ENCODE results near the gene CLCN1. TPM values are rescaled to one million over a fixed set of nuclear protein-coding genes. Genes with fewer than 3 reads are reported as not detected.

CLCN1 gene
- total and polyA plus RNA-seq, 2 of the 8 experiments (the other 6 are each of a cell fraction or from before 2014, with no cell fraction given), result 0.36 to 0.41 TPM

DNA sequence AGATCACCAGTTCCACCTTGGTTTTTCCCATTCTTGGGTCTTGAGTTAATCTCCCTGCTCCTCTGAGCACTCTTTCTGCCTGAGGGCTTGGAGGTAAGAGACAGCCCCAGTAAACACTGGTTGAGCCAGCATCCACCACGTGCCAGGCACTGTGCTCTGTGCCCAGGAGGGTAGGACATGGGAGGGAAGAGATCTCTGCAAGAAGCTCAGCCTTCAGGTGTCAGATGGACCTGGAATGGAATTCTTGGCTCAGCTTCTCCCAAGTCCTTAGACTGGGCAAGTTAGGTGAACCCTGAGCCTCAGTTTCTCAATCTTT, 67.7 kb downstream of the CLCN1 start:
- no peak overlapping the region for H2BK12ac ChIP-seq (ENCODE audit: low read depth, low read length)
- H3K79me1 ChIP-seq (ENCODE audit: low read depth, low read length), result peaks cover 26% of the 10 kb centered on the region
- no peak overlapping the region for H2BK15ac ChIP-seq (ENCODE audit: low read length)
- CTCF ChIA-PET (ENCODE audit: partially characterized antibody), result interaction anchor here (0.6 to 17.5 kb wide), 15 partner anchors 8 to 104 kb away, joined by 3 to 359 read pairs (median 4); partner anchors contain the start of gene EPHA1
- H4K91ac ChIP-seq (replicated peaks; ENCODE audit: insufficient read length, low read length), result no peak overlapping the region
- no peak for TF ChIP-seq NRF1 (IDR thresholded peaks at IDR 0.05; ENCODE audit: low read depth, low read length)
- TF ChIP-seq, protein P1, sequence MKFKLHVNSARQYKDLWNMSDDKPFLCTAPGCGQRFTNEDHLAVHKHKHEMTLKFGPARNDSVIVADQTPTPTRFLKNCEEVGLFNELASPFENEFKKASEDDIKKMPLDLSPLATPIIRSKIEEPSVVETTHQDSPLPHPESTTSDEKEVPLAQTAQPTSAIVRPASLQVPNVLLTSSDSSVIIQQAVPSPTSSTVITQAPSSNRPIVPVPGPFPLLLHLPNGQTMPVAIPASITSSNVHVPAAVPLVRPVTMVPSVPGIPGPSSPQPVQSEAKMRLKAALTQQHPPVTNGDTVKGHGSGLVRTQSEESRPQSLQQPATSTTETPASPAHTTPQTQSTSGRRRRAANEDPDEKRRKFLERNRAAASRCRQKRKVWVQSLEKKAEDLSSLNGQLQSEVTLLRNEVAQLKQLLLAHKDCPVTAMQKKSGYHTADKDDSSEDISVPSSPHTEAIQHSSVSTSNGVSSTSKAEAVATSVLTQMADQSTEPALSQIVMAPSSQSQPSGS (IDR thresholded peaks at IDR 0.05; ENCODE audit: low read length), result no peak
- TF ChIP-seq CHD1 (IDR thresholded peaks at IDR 0.05; ENCODE audit: low read depth, low read length), result no peak
- TF ChIP-seq HDAC2 (IDR thresholded peaks at IDR 0.05; ENCODE audit: borderline replicate concordance in 1 of 2, low read depth in 2 of 2, low read length in 2 of 2), result no peak
- TF ChIP-seq POLR2AphosphoS5 (IDR thresholded peaks at IDR 0.05; ENCODE audit: low read depth, low read length), result peak; percentile 49; the same call in 1 of the 2 replicates
- H3K27me3 ChIP-seq (replicated peaks in 1 of 4; ENCODE audit: control insufficient read depth in 3 of 4, extremely low read depth in 1 of 4, insufficient read depth in 3 of 4, low read length in 3 of 4), result no peaks in the 10 kb centered on the region
- no peak overlapping the region for H3K23ac ChIP-seq (ENCODE audit: insufficient read length)
- no peak overlapping the region for H3K9ac ChIP-seq (replicated peaks in 1 of 4; ENCODE audit: extremely low read depth in 1 of 4, low read depth in 3 of 4, low read length in 3 of 4)
- no peaks in the 10 kb centered on the region for H3K9me3 ChIP-seq (ENCODE audit: insufficient read depth in 2 of 2, low read depth in 1 of 2, low read length in 1 of 2)
- no peak overlapping the region for H2AFZ ChIP-seq (ENCODE audit: low read length)
- H3K4me2 ChIP-seq (ENCODE audit: insufficient read depth in 1 of 2, low read depth in 2 of 2, low read length in 2 of 2), result no peak overlapping the region; a peak in 2 of 4 replicates
- no peak overlapping the region for H3K4me3 ChIP-seq (ENCODE audit: extremely low read depth in 1 of 4, insufficient read depth in 2 of 4, low read depth in 3 of 4, low read length in 4 of 4)
- H2BK5ac ChIP-seq (ENCODE audit: low read depth, low read length), result no peak overlapping the region; the same call in 1 of the 2 replicates
- H3K27ac ChIP-seq (ENCODE audit: low read depth, low read length), result no peak overlapping the region
- no peak overlapping the region for H2AK5ac ChIP-seq (ENCODE audit: low read depth, low read length)
- DNase-seq (ENCODE audit: low read depth in 1 of 2, low spot score in 2 of 2) (no peak), FAIRE-seq (no peak)
- no peak overlapping the region for H3K4ac ChIP-seq (replicated peaks; ENCODE audit: insufficient read length, low read depth, low read length)
- POLR2A ChIA-PET (ENCODE audit: partially characterized antibody), result interaction anchor here (0.8 to 19.0 kb wide), 11 partner anchors 16 to 50 kb away, joined by 3 to 518 read pairs (median 4); partner anchors contain the start of genes EPHA1 and FAM131B
- no peak overlapping the region for H3K18ac ChIP-seq (ENCODE audit: extremely low read depth, low read length)
- peaks cover 5 to 22% (median 6%) of the 10 kb centered on the region in 4 experiments for H3K4me1 ChIP-seq (replicated peaks in 1 of 4; ENCODE audit: control insufficient read depth in 3 of 4, insufficient read depth in 4 of 4, low read length in 3 of 4)
- WGBS, 2 experiments (ENCODE audit: extremely low coverage in 1 of 2, insufficient coverage in 1 of 2, insufficient read length in 1 of 2, insufficient replicate concordance in 2 of 2, low coverage in 1 of 2, low lambda C conversion rate in 2 of 2, missing lambda C conversion rate in 1 of 2), result 100% methylated on average over 1 of the region's 1 CpG; no CpG with 5 or more reads in 1 of the 2 experiments
- peaks cover 9 to 39% (median 15%) of the 10 kb centered on the region in 4 experiments for H3K36me3 ChIP-seq (ENCODE audit: control insufficient read depth in 2 of 4, insufficient read depth in 4 of 4, low read length in 3 of 4)
- H4K20me1 ChIP-seq (replicated peaks in 1 of 2; ENCODE audit: control insufficient read depth in 1 of 2, insufficient read depth in 2 of 2, low read length in 2 of 2), result peaks cover 29 to 43% of the 10 kb centered on the region in 2 experiments
- no peak overlapping the region for H2BK120ac ChIP-seq (replicated peaks; ENCODE audit: low read depth, low read length)
- H3K79me2 ChIP-seq (ENCODE audit: control insufficient read depth in 1 of 2, insufficient read depth in 2 of 2, low read length in 2 of 2), result peaks cover 3 to 55% of the 10 kb centered on the region in 2 experiments; a peak in 3 of 4 replicates
- no peak overlapping the region for H4K5ac ChIP-seq (ENCODE audit: insufficient read length, low read depth, low read length)
- no peak overlapping the region for H4K8ac ChIP-seq (ENCODE audit: extremely low read depth, insufficient read depth, low read length)
- H3K23me2 ChIP-seq (ENCODE audit: low read depth, low read length), result peaks cover 8% of the 10 kb centered on the region; the same call in 1 of the 2 replicates
- no peak overlapping the region for H2BK20ac ChIP-seq (ENCODE audit: low read length)
- H3K56ac ChIP-seq (replicated peaks; ENCODE audit: insufficient read length, low read depth, low read length), result no peak overlapping the region
- no peak overlapping the region for H3K14ac ChIP-seq (ENCODE audit: insufficient read length)
